IPS-18a (cell line): ENCODE data around the gene WDR36.

ENCODE experiments used
- H3K27ac ChIP-seq: one replicate; pipeline ENCODE4 v1.5.1; 2013; ENCODE audit warnings: low read length
- H3K27me3 ChIP-seq: one replicate; pipeline ENCODE4 v1.6.1; 2013; ENCODE audit warnings: mild to moderate bottlenecking, low read length; ENCODE audit not compliant: control insufficient read depth, insufficient read depth
- H3K36me3 ChIP-seq: one replicate; pipeline ENCODE4 v1.6.1; 2013; ENCODE audit warnings: low read depth, low read length; ENCODE audit not compliant: control insufficient read depth
- H3K4me1 ChIP-seq: one replicate; pipeline ENCODE4 v1.6.1; 2013; ENCODE audit warnings: low read depth, low read length; ENCODE audit not compliant: control insufficient read depth
- H3K4me3 ChIP-seq: one replicate; pipeline ENCODE4 v1.5.1; 2013; ENCODE audit warnings: low read length
- H3K9ac ChIP-seq: one replicate; pipeline ENCODE4 v1.6.1; 2013; ENCODE audit warnings: mild to moderate bottlenecking, low read length, moderate library complexity
- H3K9me3 ChIP-seq: one replicate; pipeline ENCODE4 v1.6.1; 2013; ENCODE audit warnings: low read depth, low read length; ENCODE audit not compliant: control insufficient read depth

Gene WDR36

DNA sequence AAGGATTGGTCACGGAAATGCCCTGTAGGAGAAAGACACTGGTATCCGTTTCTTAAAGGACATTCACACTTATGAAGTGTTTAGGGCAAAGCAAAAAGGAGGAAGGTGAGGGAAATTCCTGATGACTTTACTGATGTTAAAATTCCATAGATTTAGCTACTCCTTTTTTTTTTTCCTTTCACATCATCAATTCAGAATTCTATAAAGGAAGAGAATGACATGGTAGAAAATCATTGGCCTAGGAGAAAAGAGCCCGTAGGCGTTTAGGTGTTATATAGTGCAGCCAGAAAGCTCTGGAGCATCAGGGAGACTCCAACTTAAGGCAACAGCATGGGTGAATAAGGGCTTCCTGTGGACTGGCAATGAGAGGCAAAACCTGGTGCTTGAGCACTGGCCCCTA is 20.7 kb upstream of the WDR36 start, which contains the start of gene TSLP:
Gene TSLP, plus strand, starts transcription at position 301 of the 400 bp plus-strand sequence. CDS start 178 bp downstream, outside the sequence.
- Histone ChIP-seq H3K27ac (no peak within 1 kb of the TSS), H3K4me1 (peaks cover 5% of the 10 kb centered on the region), H3K4me3 (peak within 1 kb of the TSS; percentile 83), H3K36me3 (no peaks in the 10 kb centered on the region), H3K9me3 (no peaks in the 10 kb centered on the region), H3K9ac (no peak within 1 kb of the TSS), H3K27me3 (peaks cover 77% of the 10 kb centered on the region)

DNA sequence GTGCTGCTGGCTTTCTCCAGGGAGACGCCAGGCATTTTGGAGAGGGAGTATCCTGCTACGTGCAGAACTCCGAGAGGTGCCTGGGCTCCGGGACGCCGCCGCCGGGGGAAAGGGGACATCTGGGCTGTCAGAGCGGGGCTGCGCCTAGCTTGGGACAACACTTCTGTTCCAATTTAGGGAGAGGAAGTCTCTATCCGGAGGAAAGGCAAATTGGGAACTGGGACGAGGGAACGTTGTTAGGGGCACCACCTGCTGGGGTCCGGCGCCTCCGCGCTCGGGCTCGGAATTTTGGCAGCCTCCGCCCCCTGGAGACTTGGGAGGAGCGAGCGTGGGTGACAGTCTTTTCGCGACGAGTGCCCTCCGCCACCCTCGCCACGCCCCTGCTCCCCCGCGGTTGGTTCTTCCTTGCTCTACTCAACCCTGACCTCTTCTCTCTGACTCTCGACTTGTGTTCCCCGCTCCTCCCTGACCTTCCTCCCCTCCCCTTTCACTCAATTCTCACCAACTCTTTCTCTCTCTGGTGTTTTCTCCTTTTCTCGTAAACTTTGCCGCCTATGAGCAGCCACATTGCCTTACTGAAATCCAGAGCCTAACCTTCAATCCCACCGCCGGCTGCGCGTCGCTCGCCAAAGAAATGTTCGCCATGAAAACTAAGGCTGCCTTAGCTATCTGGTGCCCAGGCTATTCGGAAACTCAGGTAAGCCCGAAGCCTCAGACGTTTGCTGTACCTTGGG is 19.0 kb upstream of the WDR36 start:
- Histone ChIP-seq H3K9ac (peak overlapping the region; percentile 29), H3K27me3 (peaks cover 73% of the 10 kb centered on the region), H3K4me1 (peaks cover 5% of the 10 kb centered on the region), H3K9me3 (no peaks in the 10 kb centered on the region), H3K36me3 (no peaks in the 10 kb centered on the region), H3K27ac (no peak overlapping the region), H3K4me3 (peak overlapping the region; percentile 83)

DNA sequence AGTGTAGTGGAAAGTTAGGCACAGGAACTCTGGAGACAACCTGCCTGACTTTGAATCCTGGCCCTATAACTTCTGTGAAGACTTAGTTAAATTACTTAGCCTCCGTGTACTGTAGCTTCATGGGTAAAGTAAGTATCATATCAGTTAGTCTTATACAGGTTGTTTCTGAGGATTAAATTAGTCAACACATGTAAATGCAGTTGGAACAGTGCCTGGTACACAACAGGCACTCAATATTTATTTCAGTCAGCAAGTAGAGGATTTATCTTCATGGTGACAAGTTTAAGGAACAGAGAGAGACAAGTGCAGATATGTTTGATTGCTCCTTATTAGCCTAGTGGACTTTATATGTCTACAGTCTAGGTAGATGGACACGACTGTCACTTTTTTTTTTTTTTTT is 17.9 kb upstream of the WDR36 start:
- H3K9me3 ChIP-seq = no peaks in the 10 kb centered on the region
- peaks cover 62% of the 10 kb centered on the region for H3K27me3 ChIP-seq
- no peak overlapping the region for H3K9ac ChIP-seq
- peak overlapping the region; percentile 83 for H3K4me3 ChIP-seq
- H3K4me1 ChIP-seq = peaks cover 5% of the 10 kb centered on the region
- no peaks in the 10 kb centered on the region for H3K36me3 ChIP-seq
- H3K27ac ChIP-seq = no peak overlapping the region

DNA sequence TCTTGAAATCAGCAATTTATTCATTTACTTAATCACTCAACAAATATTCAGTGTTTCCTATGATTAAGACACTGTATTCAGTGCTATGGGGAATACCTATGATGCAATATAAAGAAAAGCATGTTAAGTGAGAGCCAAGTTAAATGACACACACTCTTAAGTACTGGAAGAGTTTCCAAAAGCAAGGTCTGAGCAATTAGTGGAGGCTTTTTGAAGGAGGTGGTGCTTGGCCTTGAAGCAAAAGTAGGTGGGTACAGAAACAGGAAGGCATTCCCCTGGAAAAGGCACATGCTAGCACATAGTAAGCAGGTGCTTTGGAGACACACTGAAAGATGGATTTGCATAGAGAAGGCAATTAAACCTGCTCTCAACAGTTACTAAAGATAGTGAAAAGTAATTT is 16.6 kb upstream of the WDR36 start:
- Histone ChIP-seq H3K36me3 (no peaks in the 10 kb centered on the region), H3K27me3 (peaks cover 49% of the 10 kb centered on the region), H3K9ac (no peak overlapping the region), H3K4me3 (no peak overlapping the region), H3K27ac (no peak overlapping the region), H3K9me3 (no peaks in the 10 kb centered on the region), H3K4me1 (peaks cover 5% of the 10 kb centered on the region)

DNA sequence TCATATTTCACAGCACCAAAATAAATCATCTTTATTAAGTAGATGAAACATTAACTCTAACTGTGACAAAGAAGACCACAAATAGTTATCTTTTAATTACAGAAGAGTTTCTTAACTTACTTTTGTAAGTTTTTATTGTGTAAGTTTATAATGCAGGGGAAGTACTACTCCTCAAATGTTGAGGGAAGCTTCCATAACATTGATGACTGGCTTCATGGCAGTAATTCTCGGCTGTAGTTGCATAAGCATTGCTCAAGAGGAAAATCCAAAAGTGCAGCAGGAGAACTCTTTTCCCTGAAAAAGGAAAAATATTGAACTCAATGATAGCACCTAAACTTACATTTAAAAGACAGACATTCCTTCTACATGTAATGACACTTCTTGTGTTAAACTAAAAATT is 16.1 kb upstream of the WDR36 start:
- H3K36me3 ChIP-seq = no peaks in the 10 kb centered on the region
- no peak overlapping the region for H3K4me3 ChIP-seq
- H3K9ac ChIP-seq = no peak overlapping the region
- H3K9me3 ChIP-seq = no peaks in the 10 kb centered on the region
- peaks cover 43% of the 10 kb centered on the region for H3K27me3 ChIP-seq
- H3K27ac ChIP-seq = no peak overlapping the region
- peaks cover 5% of the 10 kb centered on the region for H3K4me1 ChIP-seq

DNA sequence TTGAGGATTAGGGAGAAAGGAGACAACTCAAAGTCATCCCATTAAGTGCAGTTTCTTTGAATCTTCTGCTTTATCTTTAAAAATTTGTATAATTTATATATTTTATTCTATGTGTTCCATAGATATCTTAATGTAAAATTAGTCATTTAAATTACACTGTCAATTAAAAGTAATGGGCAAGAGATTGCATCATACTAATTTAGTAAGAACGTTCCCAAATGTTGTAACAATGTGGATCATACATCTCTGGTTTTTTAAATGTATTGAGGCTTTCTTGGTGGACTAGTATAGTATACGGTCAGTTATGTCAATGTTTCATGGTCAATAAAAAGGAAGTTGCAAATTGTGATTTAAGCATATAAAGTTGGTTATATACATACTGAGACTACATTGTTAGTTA is 14.5 kb upstream of the WDR36 start:
- Histone ChIP-seq H3K4me3 (no peak overlapping the region), H3K9me3 (no peaks in the 10 kb centered on the region), H3K27ac (no peak overlapping the region), H3K36me3 (no peaks in the 10 kb centered on the region), H3K27me3 (peaks cover 27% of the 10 kb centered on the region), H3K4me1 (peaks cover 5% of the 10 kb centered on the region), H3K9ac (no peak overlapping the region)

DNA sequence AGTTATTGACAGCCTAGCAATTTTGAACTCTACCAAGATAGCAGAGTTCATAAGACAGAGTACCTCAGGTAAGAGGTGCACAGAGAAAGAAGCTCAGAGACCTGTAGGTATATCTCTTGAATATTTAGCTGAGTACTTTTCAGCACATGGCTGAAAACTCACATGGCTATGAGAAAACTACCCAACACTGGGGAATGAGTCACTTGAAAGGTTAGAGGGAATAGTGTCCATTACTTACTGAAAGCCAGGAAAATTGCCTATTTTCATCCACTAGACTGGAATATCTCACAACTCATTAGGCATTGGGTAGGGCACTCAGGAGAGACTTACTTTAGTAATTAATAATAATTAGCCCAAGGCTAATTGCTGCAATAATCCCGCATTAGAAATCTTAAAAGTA is 12.3 kb upstream of the WDR36 start:
- no peak overlapping the region for H3K4me3 ChIP-seq
- no peaks in the 10 kb centered on the region for H3K9me3 ChIP-seq
- H3K36me3 ChIP-seq = no peaks in the 10 kb centered on the region
- H3K4me1 ChIP-seq = no peaks in the 10 kb centered on the region
- no peak overlapping the region for H3K27ac ChIP-seq
- H3K27me3 ChIP-seq = peaks cover 6% of the 10 kb centered on the region
- H3K9ac ChIP-seq = no peak overlapping the region

DNA sequence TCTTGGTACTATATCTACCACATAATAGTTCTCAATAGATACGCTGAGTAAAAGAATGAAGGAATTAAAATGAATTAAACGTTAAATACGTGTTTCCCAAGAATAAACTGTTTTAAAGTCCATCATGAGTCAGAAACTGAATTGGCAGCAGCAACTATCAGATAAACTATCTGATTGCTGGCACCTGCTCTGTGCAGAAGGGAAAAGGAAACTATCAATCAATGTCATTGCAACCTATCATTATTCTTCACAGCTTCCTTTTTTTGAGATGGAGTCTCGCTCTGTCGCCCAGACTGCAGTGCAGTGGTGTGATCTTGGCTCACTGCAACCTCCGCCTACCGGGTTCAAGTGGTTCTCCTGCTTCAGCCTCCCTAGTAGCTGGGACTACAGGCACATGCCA is 8.8 kb upstream of the WDR36 start:
- Histone ChIP-seq H3K36me3 (no peaks in the 10 kb centered on the region), H3K9ac (no peak overlapping the region), H3K9me3 (no peaks in the 10 kb centered on the region), H3K27me3 (no peaks in the 10 kb centered on the region), H3K4me3 (no peak overlapping the region), H3K27ac (no peak overlapping the region), H3K4me1 (no peaks in the 10 kb centered on the region)

DNA sequence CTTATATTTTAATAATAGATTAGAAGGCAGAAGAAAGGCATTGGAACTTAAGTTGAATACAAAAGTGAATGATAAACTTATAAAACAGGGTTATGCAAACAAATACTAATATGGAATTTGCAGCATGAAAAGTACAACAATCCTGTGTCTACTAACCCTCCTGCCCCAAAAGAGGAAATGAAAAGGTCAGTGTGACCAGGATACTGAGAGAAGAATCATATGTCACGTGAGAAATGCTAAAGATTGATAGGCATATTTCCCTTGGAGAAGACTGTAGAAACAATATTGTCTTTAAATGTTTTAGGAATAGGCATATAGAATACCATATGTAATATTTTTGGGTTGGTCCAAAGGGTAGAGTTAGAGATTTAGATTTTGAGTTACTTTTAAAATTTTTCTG is 3.8 kb downstream of the WDR36 start:
- Histone ChIP-seq H3K36me3 (peaks cover 54% of the 10 kb centered on the region), H3K27me3 (peaks cover 10% of the 10 kb centered on the region), H3K9me3 (no peaks in the 10 kb centered on the region), H3K4me1 (peaks cover 9% of the 10 kb centered on the region), H3K4me3 (no peak overlapping the region), H3K9ac (no peak overlapping the region), H3K27ac (no peak overlapping the region)

DNA sequence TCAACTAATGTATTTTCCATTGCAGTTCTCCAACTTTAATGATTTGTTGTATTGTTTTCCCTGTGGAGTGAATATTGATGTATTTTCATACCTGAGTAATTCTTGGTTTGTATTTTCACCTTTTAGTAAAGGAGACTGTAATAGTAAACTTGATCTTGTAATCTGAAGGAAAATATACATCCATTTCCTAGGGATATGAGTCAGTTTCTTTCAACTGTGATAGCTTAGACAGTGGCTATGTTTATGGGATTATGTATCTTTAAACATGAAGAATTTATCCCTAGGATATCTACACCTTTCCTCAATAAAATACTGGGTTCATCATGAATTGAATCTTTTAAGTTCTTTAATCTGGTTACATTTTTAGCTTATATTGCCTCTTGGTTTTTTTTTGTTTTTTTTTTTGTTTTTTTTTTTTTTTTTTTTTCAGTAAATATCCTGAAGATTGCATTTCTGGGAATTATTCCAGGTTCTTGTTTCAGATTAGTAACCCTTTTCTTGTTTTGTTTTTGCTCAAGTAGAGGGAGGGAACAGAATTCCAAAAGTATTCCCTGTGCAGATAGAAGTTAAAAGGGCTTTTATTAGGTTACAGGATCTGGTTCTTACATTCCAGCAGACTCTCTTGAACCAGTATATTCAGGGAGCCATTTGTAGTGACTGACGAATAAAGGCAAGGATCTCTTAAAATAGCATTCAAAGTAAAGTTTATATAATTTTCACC is 7.1 kb downstream of the WDR36 start:
- peaks cover 83% of the 10 kb centered on the region for H3K36me3 ChIP-seq
- H3K27me3 ChIP-seq = no peaks in the 10 kb centered on the region
- H3K4me1 ChIP-seq = no peaks in the 10 kb centered on the region
- no peak overlapping the region for H3K4me3 ChIP-seq
- H3K9me3 ChIP-seq = no peaks in the 10 kb centered on the region
- H3K9ac ChIP-seq = no peak overlapping the region
- H3K27ac ChIP-seq = no peak overlapping the region

DNA sequence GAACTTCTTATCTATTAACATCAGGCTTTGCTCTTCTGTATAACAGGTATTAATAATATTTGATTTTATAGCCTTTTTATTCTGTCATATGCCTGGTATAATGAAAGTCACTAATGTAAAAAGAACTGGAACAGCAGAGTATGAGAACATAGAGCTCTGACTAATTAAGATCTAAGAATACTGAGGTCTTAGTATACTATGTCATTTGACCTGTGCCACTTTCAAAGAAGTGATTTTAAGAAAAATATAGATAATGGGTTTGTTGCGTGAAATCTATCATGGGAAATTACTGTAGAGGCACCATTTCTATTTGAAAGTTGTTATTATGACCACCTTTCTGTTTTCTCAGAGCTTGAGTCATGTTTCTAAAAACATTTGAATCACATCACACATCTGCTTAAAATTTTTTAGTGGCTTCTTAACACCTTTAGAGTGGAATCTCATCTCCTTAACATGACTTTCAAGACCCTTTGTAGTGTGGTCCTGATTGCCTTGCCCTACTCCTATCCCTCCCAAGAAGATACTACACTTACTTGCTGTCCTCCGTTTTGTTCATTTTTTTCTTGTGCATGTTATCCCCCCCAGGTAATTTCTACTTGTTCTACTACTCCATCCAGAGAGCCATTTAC is 14.3 kb downstream of the WDR36 start:
- Histone ChIP-seq H3K9me3 (no peaks in the 10 kb centered on the region), H3K9ac (no peak overlapping the region), H3K27me3 (no peaks in the 10 kb centered on the region), H3K4me1 (no peaks in the 10 kb centered on the region), H3K36me3 (peaks cover 91% of the 10 kb centered on the region), H3K27ac (no peak overlapping the region), H3K4me3 (no peak overlapping the region)
